Measurements from ENCODE around the gene CD151. TPM values are rescaled to one million over a fixed set of nuclear protein-coding genes. Genes with fewer than 3 reads are reported as not detected.
A peak's percentile ranks its signal among the peaks of the same experiment; 100 is the strongest.

CD151 gene
- total RNA-seq, 1 experiment from 2014 or later, result 127 TPM

DNA sequence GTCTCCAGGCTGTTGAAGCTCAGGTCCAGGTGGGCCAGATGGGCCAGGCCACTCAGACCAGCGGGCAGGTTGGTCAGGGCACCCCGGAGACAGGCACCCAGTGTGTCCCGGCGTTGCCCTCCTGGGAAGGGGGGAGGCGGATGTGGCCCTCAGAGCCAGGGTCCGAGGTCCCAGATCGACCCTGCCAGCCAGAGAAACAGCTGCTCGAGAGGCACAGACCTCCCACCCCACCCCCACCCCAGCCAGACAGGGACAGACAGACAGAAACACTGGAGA lies 29.3 kb upstream of the CD151 start:
- Histone ChIP-seq H3K36me3 (ENCODE audit: insufficient read depth, low read length, poor library complexity, severe bottlenecking) (peaks cover 13% of the 10 kb centered on the region), H3K9me3 (ENCODE audit: low read depth, low read length, poor library complexity, severe bottlenecking) (no peaks in the 10 kb centered on the region), H3K27me3 (replicated peaks; ENCODE audit: insufficient read depth, low read depth, low read length, poor library complexity) (no peaks in the 10 kb centered on the region), H3K4me1 (ENCODE audit: insufficient read depth, low read length, poor library complexity, severe bottlenecking) (no peaks in the 10 kb centered on the region), H3K4me3 (ENCODE audit: low read depth, low read length, poor library complexity, severe bottlenecking) (no peak overlapping the region), H3K27ac (ENCODE audit: low read depth, low read length, poor library complexity, severe bottlenecking) (no peak overlapping the region)
- TF ChIP-seq EZH2 (IDR thresholded peaks at IDR 0.05; ENCODE audit: borderline replicate concordance, low read depth, low read length, poor library complexity, severe bottlenecking), result no peak
- TF ChIP-seq, protein P1, sequence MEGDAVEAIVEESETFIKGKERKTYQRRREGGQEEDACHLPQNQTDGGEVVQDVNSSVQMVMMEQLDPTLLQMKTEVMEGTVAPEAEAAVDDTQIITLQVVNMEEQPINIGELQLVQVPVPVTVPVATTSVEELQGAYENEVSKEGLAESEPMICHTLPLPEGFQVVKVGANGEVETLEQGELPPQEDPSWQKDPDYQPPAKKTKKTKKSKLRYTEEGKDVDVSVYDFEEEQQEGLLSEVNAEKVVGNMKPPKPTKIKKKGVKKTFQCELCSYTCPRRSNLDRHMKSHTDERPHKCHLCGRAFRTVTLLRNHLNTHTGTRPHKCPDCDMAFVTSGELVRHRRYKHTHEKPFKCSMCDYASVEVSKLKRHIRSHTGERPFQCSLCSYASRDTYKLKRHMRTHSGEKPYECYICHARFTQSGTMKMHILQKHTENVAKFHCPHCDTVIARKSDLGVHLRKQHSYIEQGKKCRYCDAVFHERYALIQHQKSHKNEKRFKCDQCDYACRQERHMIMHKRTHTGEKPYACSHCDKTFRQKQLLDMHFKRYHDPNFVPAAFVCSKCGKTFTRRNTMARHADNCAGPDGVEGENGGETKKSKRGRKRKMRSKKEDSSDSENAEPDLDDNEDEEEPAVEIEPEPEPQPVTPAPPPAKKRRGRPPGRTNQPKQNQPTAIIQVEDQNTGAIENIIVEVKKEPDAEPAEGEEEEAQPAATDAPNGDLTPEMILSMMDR (conservative IDR thresholded peaks at IDR 0.05; ENCODE audit: low read depth, low read length), result no peak
- POLR2A ChIA-PET (ENCODE audit: low non-redundant PET), result no interaction called here
- BruUV-seq (replicated peaks), result no TSS peak
- DNase-seq (ENCODE audit: low spot score), result no peak
- intact Hi-C loops (cut with micrococcal nuclease; ENCODE audit: unreplicated experiment), result no loop called here
- CTCF ChIA-PET, result no interaction called here

DNA sequence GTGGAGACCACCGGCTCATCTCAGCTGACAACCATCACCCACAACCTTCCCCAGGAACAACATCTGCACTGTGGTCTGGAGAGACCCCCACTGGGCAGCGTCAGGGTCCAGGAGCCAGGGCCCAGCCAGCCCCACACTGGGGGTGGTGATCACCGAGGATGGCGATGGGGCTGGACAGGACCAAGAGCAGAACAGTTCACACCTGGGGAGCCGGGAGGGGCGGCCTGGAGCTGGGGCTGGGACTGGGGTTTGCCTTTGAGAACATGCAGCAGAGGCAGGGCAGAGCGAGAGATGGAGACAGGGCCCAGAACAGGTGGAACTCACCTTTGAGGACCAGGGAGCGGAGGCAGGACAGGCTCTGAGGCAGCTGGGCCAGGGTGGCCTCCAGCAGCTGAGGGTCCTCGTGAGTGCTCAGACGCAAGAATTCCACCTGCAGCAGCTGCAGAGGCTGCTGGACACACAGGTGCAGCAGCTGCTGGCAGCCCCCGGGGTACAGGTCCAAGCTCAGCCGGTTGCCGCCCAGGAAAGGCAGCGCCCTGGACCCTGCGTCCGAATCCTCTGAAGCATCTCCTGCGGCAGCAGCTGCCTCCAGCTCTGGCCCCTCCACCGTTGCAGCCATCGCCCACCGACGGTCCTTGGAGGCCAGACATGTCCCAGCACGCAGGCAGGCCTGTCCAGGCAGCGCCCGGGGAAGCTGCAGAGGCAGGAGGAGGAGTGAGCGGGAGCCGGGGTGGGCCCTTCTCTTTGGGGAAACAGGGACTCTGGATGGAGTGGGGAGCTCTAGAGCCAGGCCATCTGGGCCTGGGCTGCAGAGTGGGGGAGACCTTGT lies 28.8 kb upstream of the CD151 start:
- intact Hi-C loops (cut with micrococcal nuclease; ENCODE audit: unreplicated experiment), result no loop called here
- peak overlapping the region; percentile 69 for H3K4me3 ChIP-seq (ENCODE audit: low read depth, low read length, poor library complexity, severe bottlenecking)
- DNase-seq (ENCODE audit: low spot score), result no peak
- H3K4me1 ChIP-seq (ENCODE audit: insufficient read depth, low read length, poor library complexity, severe bottlenecking), result no peaks in the 10 kb centered on the region
- H3K9me3 ChIP-seq (ENCODE audit: low read depth, low read length, poor library complexity, severe bottlenecking), result no peaks in the 10 kb centered on the region
- TF ChIP-seq EZH2 (IDR thresholded peaks at IDR 0.05; ENCODE audit: borderline replicate concordance, low read depth, low read length, poor library complexity, severe bottlenecking), result no peak
- TF ChIP-seq, protein P1 (conservative IDR thresholded peaks at IDR 0.05; ENCODE audit: low read depth, low read length), result no peak
- POLR2A ChIA-PET (ENCODE audit: low non-redundant PET), result no interaction called here
- no TSS peak for BruUV-seq (replicated peaks)
- CTCF ChIA-PET, result no interaction called here
- peak overlapping the region; percentile 86 for H3K27ac ChIP-seq (ENCODE audit: low read depth, low read length, poor library complexity, severe bottlenecking)
- H3K27me3 ChIP-seq (replicated peaks; ENCODE audit: insufficient read depth, low read depth, low read length, poor library complexity), result no peaks in the 10 kb centered on the region
- H3K36me3 ChIP-seq (ENCODE audit: insufficient read depth, low read length, poor library complexity, severe bottlenecking), result peaks cover 13% of the 10 kb centered on the region

DNA sequence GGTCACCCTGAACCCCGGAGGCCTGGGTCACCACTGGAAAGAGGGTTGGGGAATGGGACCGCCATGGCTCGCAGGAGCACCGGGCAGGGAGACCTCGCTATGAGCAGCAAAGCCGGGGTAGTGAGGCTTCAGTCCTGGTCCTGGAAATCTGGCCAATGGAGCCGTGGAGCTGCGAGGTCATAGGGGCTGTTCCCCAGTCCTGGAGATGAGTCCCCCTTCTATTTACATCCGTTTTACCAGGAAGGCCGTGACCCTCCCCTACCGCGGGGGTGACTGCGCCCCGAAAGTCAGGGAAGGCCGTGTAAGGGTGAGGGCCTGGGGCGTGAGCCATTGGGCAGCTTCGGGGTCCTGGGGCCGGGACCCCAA lies 28.2 kb upstream of the CD151 start:
- no peak for DNase-seq (ENCODE audit: low spot score)
- ChIA-PET POLR2A (ENCODE audit: low non-redundant PET) (no interaction called here), CTCF (no interaction called here)
- H3K4me1 ChIP-seq (ENCODE audit: insufficient read depth, low read length, poor library complexity, severe bottlenecking), result no peaks in the 10 kb centered on the region
- intact Hi-C loops (cut with micrococcal nuclease; ENCODE audit: unreplicated experiment), result no loop called here
- peak overlapping the region; percentile 69 for H3K4me3 ChIP-seq (ENCODE audit: low read depth, low read length, poor library complexity, severe bottlenecking)
- BruUV-seq (replicated peaks), result no TSS peak
- TF ChIP-seq, protein P1 (conservative IDR thresholded peaks at IDR 0.05; ENCODE audit: low read depth, low read length), result no peak
- no peak for TF ChIP-seq EZH2 (IDR thresholded peaks at IDR 0.05; ENCODE audit: borderline replicate concordance, low read depth, low read length, poor library complexity, severe bottlenecking)
- no peaks in the 10 kb centered on the region for H3K27me3 ChIP-seq (replicated peaks; ENCODE audit: insufficient read depth, low read depth, low read length, poor library complexity)
- H3K36me3 ChIP-seq (ENCODE audit: insufficient read depth, low read length, poor library complexity, severe bottlenecking), result peaks cover 7% of the 10 kb centered on the region
- peak overlapping the region; percentile 86 for H3K27ac ChIP-seq (ENCODE audit: low read depth, low read length, poor library complexity, severe bottlenecking)
- H3K9me3 ChIP-seq (ENCODE audit: low read depth, low read length, poor library complexity, severe bottlenecking), result no peaks in the 10 kb centered on the region
